Gastrocnemius medialis (tissue), 4 donors: ENCODE results near the gene OBSCN. TPM values are rescaled to one million over a fixed set of nuclear protein-coding genes. Genes with fewer than 3 reads are reported as not detected.

ENCODE experiments used
- ATAC-seq, 2 donors: fragments of 150-250 bp; one replicate each; pipeline ENCODE4 v1.9.1; 2016
- DNase-seq, 2 donors: peaks; one replicate each; pipeline ENCODE4 v3.0.0-alpha.2; 2019
- H3K27ac ChIP-seq, 4 donors: fragments of 200-600 bp; sonication (generic); 1 replicate in 1 of 4; 2 replicates in 3 of 4; pipeline ENCODE4 v1.5.1; 2016 to 2018; ENCODE audit warnings: mild to moderate bottlenecking in 2 of 4, moderate library complexity in 1 of 4
- H3K27me3 ChIP-seq, 3 donors: fragments of 200-600 bp; sonication (generic) in 2 of 3; 1 replicate in 1 of 3; 2 replicates in 2 of 3; pipeline versions ENCODE4 v1.5.1 to v1.6.0; 2016 to 2019; ENCODE audit warnings: mild to moderate bottlenecking in 1 of 3, moderate library complexity in 1 of 3
- H3K36me3 ChIP-seq, 2 donors: fragments of 200-600 bp; sonication (generic) in 1 of 2; one replicate each; pipeline ENCODE4 v1.5.1; 2017 to 2018
- H3K4me1 ChIP-seq, 2 donors: fragments of 200-600 bp; sonication (generic) in 1 of 2; one replicate each; pipeline ENCODE4 v1.5.1; 2016 to 2017; ENCODE audit warnings: mild to moderate bottlenecking in 2 of 2
- H3K4me3 ChIP-seq, 4 donors: fragments of 200-600 bp; sonication (generic) in 3 of 4; 1 replicate in 1 of 4; 2 replicates in 3 of 4; pipeline ENCODE4 v1.5.1; 2016 to 2019; ENCODE audit warnings: mild to moderate bottlenecking in 2 of 4
- H3K9me3 ChIP-seq, 3 donors: fragments of 200-600 bp; sonication (generic) in 2 of 3; 1 replicate in 1 of 3; 2 replicates in 2 of 3; pipeline ENCODE4 v1.5.1; 2016 to 2019
- CTCF ChIP-seq, 5 experiments: fragments of 450-650 bp in 3 of 5; fragments of 200-600 bp in 2 of 5; sonication (generic) in 2 of 5; IDR thresholded peaks in 4 of 5; conservative IDR thresholded peaks in 1 of 5; 1 replicate in 4 of 5; 2 replicates in 1 of 5; pipeline ENCODE4 v1.5.1; 2016 to 2019; ENCODE audit warnings: antibody characterized with exemption in 5 of 5, mild to moderate bottlenecking in 3 of 5, moderate library complexity in 3 of 5
- POLR2A ChIP-seq, 2 donors: fragments of 450-650 bp; IDR thresholded peaks; one replicate each; pipeline ENCODE4 v1.6.1; 2017; ENCODE audit warnings: antibody characterized with exemption in 2 of 2, mild to moderate bottlenecking in 2 of 2, moderate library complexity in 2 of 2
- in situ Hi-C, 4 donors: fragments of 200-750 bp; cut with MboI; loops; one replicate each; pipeline versions ENCODE4 v1.15.0 to v1.8.0; 2017; ENCODE audit warnings: low sequenced_read_pairs in 4 of 4
- intact Hi-C: fragments of 100-400 bp; cut with DNase I; formaldehyde crosslinking; loops from one replicate; pipeline ENCODE4 v1.15.1; 2023; ENCODE audit warnings: low total_unique reads
- total RNA-seq, 4 donors: library from RNA; depleted of rRNA; stranded (reverse); fragments of >200 nt; gene quantifications; one replicate each; pipeline versions ENCODE4 v1.1.0 to v1.2.3, GENCODE V29; 2016

Gene OBSCN
- total RNA-seq, 4 donors from 2014 or later: 798 to 1,571 (median 1,162) TPM

- TF ChIP-seq CTCF (IDR thresholded peaks at IDR 0.05 in 4 of 5, conservative IDR thresholded peaks at IDR 0.05 in 1 of 5) (no peak), POLR2A (IDR thresholded peaks at IDR 0.05) (no peak)
- DNase-seq (peak in 1 of 2 donors; percentile 8), ATAC-seq (no peak)
- H3K27ac ChIP-seq: no peak overlapping the region
- peaks cover 4 to 11% of the 10 kb centered on the region in 2 donors for H3K4me1 ChIP-seq
- H3K9me3 ChIP-seq: no peaks in the 10 kb centered on the region
- in situ Hi-C loops (no loop called here), intact Hi-C loops (no loop called here)
- H3K4me3 ChIP-seq: no peak overlapping the region
- H3K36me3 ChIP-seq: no peaks in the 10 kb centered on the region
- H3K27me3 ChIP-seq: peaks cover 12 to 17% (median 14%) of the 10 kb centered on the region in 3 donors
Observed at GRCh38 chr1:228411121-228411520, 203.3 kb downstream of the OBSCN start.

- H3K9me3 ChIP-seq: no peaks in the 10 kb centered on the region
- peaks cover 15 to 24% (median 20%) of the 10 kb centered on the region in 3 donors for H3K27me3 ChIP-seq
- in situ Hi-C loops (no loop called here), intact Hi-C loops (no loop called here)
- no peak overlapping the region for H3K4me3 ChIP-seq
- DNase-seq: peak in 1 of 2 donors; percentile 5
- H3K27ac ChIP-seq: no peak overlapping the region
- peaks cover 6 to 18% of the 10 kb centered on the region in 2 donors for H3K4me1 ChIP-seq
- H3K36me3 ChIP-seq: no peaks in the 10 kb centered on the region
- no peak for ATAC-seq
- TF ChIP-seq POLR2A (IDR thresholded peaks at IDR 0.05) (no peak), CTCF (IDR thresholded peaks at IDR 0.05 in 4 of 5, conservative IDR thresholded peaks at IDR 0.05 in 1 of 5) (no peak)
Observed at GRCh38 chr1:228411548-228412430, 203.9 kb downstream of the OBSCN start.

- DNase-seq: no peak
Observed at GRCh38 chr1:228413241-228414010, 205.6 kb downstream of the OBSCN start.

More at GRCh38 chr1:228413241-228414010, 205.6 kb downstream of the OBSCN start:
- peaks cover 26 to 39% (median 37%) of the 10 kb centered on the region in 3 donors for H3K27me3 ChIP-seq
- no peak for ATAC-seq
- no peak for TF ChIP-seq POLR2A (IDR thresholded peaks at IDR 0.05)
- TF ChIP-seq CTCF (IDR thresholded peaks at IDR 0.05 in 4 of 5, conservative IDR thresholded peaks at IDR 0.05 in 1 of 5): no peak
- H3K27ac ChIP-seq: no peak overlapping the region
- H3K4me1 ChIP-seq: peaks cover 6 to 12% of the 10 kb centered on the region in 2 donors
- no peaks in the 10 kb centered on the region for H3K36me3 ChIP-seq
- H3K9me3 ChIP-seq: no peaks in the 10 kb centered on the region
- H3K4me3 ChIP-seq: no peak overlapping the region
- intact Hi-C loops (no loop called here), in situ Hi-C loops (no loop called here)
